PFSK-1 (cell line): Measurements from ENCODE around the gene RAPGEF2.

ENCODE experiments used
- FOXP2 ChIP-seq: optimal IDR thresholded peaks from 2 replicates; pipeline ENCODE3; 2011; ENCODE audit warnings: borderline replicate concordance, control low read depth, inconsistent platforms; ENCODE audit not compliant: insufficient read depth; ENCODE audit errors: extremely low read length, extremely low read depth
- POLR2AphosphoS5 ChIP-seq: IDR thresholded peaks from 2 replicates; pipeline ENCODE4 v1.6.1; 2012; ENCODE audit warnings: low read depth, mild to moderate bottlenecking, control low read depth, low read length, moderate library complexity
- REST ChIP-seq, 2 experiments: IDR thresholded peaks; 2 replicates each; pipeline versions ENCODE4 v1.6.1 to v1.8.0; 2011 to 2012; ENCODE audit warnings: low read depth in 2 of 2, low read length in 2 of 2, control low read depth in 1 of 2, inconsistent platforms in 1 of 2, mild to moderate bottlenecking in 1 of 2, moderate library complexity in 1 of 2; ENCODE audit not compliant: insufficient read depth in 1 of 2
- SIN3A ChIP-seq: IDR thresholded peaks from 2 replicates; pipeline ENCODE4 v1.6.1; 2012; ENCODE audit warnings: mild to moderate bottlenecking, low read length, moderate library complexity, borderline replicate concordance; ENCODE audit not compliant: insufficient read depth
- TAF1 ChIP-seq: IDR thresholded peaks from 2 replicates; pipeline ENCODE4 v1.6.1; 2012; ENCODE audit warnings: low read length, control low read depth, borderline replicate concordance; ENCODE audit not compliant: insufficient read depth

Gene RAPGEF2

GRCh38 chr4:159190651-159191050, 87.8 kb downstream of the RAPGEF2 start:
- no peak for TF ChIP-seq REST (IDR thresholded peaks at IDR 0.05; ENCODE audit: insufficient read depth in 1 of 2, low read depth in 2 of 2, low read length in 2 of 2)
- TF ChIP-seq FOXP2, result no peak
- no peak for TF ChIP-seq TAF1
- no peak for TF ChIP-seq SIN3A
- TF ChIP-seq POLR2AphosphoS5, result no peak

- no peak for TF ChIP-seq SIN3A
- TF ChIP-seq REST (IDR thresholded peaks at IDR 0.05; ENCODE audit: insufficient read depth in 1 of 2, low read depth in 2 of 2, low read length in 2 of 2), result no peak
- TF ChIP-seq FOXP2, result no peak
- no peak for TF ChIP-seq POLR2AphosphoS5
- TF ChIP-seq TAF1, result no peak
These were observed 89.1 kb downstream of the RAPGEF2 start for GRCh38 chr4:159191989-159192388.

- no peak for TF ChIP-seq SIN3A
- TF ChIP-seq FOXP2, result no peak
- TF ChIP-seq POLR2AphosphoS5, result no peak
- no peak for TF ChIP-seq TAF1
- TF ChIP-seq REST (IDR thresholded peaks at IDR 0.05; ENCODE audit: insufficient read depth in 1 of 2, low read depth in 2 of 2, low read length in 2 of 2), result no peak
These were observed 90.3 kb downstream of the RAPGEF2 start for GRCh38 chr4:159193046-159193620.

- TF ChIP-seq REST (IDR thresholded peaks at IDR 0.05; ENCODE audit: insufficient read depth in 1 of 2, low read depth in 2 of 2, low read length in 2 of 2), result no peak
These were observed 92.5 kb downstream of the RAPGEF2 start for GRCh38 chr4:159195361-159195769.

- TF ChIP-seq SIN3A, result no peak
These were observed 94.5 kb downstream of the RAPGEF2 start for GRCh38 chr4:159197260-159197884.
